GM18873 (cell line): ENCODE data around the gene PCDHGA6.
A peak's percentile ranks its signal among the peaks of the same experiment; 100 is the strongest.
"Not testable (repeated sequence)": the region's sequence is repeated elsewhere in the genome, so short reads cannot be mapped to it uniquely, and the experiment has no call there.

Experiments used
- ATAC-seq: cut with Tn5 transposase; IDR thresholded peaks from one replicate; pipeline ENCODE4 v1.9.1; 2021; ENCODE audit warnings: mild to moderate bottlenecking, moderate library complexity, moderate number of reproducible peaks; ENCODE audit not compliant: unreplicated experiment, low FRiP score

Gene PCDHGA6

DNA sequence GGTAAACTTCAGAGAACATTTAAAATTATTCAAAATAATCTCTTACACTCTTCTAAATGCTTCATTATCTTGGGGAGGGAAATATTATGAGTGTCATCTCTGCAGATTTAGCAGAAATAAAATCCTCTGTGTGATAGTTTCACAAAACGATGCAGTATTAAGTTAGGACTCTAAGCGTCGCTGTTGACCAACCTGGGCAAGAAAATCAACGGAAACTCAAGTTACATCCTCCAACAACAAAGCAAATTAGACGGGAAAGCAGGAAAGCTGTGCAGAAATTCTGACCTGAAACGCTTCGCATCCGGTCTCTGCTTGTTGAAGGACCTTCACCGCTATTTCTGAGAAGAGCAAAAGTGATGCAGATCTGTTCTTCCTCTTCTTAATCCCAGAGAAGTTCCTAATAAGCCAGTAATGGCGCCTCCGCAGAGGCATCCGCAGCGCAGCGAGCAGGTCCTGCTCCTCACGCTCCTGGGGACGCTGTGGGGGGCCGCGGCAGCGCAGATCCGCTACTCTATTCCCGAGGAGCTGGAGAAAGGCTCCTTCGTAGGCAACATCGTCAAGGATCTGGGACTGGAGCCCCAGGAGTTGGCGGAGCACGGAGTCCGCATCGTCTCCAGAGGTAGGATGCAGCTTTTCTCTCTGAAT, at the start of gene PCDHGA6:
Gene PCDHGA6, plus strand, starts transcription at position 219 of the 645 bp plus-strand sequence. Its CDS starts 193 bp downstream, at position 412.
- ATAC-seq: no peak

DNA sequence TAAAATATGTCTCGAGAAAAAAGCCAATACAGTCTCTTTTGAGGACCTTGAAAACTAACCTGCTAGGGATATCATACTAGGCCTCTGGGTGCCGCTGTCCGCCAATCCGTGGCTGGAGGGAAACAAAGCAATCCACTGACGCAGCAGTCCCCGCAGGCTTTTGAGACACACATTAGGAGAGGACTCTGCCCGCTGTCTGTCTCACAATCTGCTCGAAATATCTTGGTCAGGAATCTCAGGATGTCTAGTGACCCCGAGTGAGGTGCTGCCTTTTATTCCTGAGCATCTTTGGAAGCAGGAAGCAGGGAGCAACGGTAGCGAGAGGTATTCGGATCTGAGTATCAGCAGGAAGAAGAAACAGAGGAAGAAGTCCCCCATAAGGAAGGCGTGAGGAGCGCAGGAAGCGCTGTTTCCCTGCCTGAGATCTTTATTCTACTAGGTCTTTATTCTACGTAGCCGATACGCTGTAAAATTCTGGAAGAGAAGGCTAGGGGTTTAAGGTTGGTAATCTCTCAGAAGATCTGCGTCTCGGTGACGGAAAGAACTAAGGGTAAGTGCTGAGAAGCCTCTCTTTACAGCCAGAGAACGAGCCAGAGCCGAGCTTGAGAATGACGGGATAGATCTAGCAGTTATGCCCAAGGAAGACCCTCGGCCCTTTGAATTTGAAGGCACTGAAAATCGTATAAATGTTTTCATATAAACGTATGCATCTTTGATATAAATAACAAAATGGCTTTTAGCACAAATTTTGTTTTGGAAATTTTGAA, 47.4 kb upstream of the PCDHGA6 start:
- ATAC-seq: peak; percentile 92

DNA sequence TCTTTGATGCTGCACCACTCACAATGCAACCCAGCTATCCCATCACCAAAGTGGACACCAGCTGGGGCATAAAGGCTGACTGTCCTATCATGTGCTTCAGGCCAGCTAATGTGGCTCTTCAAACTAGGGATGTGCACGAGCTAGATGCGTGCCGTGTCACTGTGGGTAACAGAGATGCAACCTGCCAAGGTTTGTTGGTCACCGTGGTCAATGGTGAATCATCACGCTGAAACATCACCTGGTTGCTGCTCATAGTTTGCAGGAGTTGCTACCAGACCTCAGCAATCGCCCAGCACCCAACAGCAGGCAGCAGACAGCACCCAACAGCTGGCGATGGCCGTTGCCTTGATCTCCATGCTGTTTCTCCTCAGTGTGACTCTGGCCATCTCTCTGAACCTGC, 45.5 kb upstream of the PCDHGA6 start:
- ATAC-seq: no peak

DNA sequence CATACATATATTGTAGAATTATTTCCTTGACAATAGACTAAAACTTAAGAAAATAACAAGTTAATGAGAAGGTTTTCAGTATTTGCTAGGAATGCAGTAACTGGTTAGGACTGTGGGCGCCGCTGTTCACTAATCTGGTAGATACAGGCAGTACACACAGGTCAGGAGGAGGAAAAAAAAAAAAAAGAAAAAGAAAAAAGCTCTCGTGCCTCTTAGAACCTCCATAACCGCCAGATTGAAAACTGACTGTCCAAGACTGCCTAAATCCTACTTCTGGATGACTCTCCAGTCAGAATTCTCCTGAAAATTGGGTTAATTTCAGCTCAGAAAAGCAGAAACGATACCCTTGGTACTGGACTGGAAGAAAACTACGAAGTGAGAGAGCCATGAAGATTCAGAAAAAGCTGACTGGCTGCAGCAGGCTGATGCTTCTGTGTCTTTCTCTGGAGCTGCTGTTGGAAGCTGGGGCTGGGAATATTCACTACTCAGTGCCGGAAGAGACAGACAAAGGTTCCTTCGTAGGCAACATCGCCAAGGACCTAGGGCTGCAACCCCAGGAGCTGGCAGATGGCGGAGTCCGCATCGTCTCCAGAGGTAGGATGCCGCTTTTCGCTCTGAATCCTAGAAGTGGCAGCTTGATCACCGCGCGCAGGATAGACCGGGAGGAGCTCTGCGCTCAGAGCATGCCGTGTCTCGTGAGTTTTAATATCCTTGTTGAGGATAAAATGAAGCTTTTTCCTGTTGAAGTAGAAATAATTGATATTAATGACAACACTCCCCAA, 43.2 kb upstream of the PCDHGA6 start, which contains the start of gene PCDHGA1:
Gene PCDHGA1, plus strand, starts transcription at position 216 of the 782 bp plus-strand sequence.
- ATAC-seq: no peak

DNA sequence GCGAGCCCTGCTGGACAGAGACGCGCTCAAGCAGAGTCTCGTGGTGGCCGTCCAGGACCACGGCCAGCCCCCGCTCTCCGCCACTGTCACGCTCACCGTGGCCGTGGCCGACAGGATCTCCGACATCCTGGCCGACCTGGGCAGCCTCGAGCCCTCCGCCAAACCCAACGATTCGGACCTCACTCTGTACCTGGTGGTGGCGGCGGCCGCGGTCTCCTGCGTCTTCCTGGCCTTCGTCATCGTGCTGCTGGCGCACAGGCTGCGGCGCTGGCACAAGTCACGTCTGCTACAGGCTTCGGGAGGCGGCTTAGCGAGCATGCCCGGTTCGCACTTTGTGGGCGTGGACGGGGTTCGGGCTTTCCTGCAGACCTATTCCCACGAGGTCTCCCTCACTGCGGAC, 41.1 kb upstream of the PCDHGA6 start:
- not testable (repeated sequence) for ATAC-seq

DNA sequence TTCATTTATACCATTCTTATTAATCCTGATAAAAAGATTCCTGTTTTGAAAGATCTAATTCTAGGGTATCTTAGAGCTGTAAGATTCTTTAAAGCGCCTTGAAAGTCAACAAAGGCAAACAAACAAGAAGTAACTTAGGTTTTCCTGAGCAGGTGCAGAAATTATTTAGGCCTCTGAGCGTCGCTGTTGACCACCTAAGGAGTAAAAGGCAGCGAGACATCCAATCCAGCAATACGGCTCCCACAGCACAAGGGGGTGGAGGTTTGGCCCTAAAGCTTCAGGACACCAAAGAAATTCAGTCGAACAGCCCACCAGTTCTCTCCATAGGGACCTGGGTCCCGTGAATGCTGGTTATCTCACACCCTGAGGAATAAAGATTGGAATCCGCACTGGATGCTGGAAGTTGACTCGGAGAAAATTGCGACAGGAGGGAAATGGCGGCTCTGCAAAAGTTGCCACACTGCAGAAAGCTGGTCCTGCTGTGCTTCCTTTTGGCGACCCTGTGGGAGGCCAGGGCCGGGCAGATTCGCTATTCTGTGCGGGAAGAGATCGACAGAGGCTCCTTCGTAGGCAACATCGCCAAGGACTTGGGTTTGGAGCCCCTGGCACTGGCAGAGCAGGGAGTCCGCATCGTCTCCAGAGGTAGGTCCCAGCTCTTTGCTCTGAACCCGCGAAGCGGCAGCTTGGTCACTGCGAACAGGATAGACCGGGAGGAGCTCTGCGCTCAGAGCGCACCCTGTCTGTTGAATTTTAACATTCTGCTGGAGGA, 35.0 kb upstream of the PCDHGA6 start, which contains the start of gene PCDHGA2:
Gene PCDHGA2, plus strand, starts transcription at position 223 of the 769 bp plus-strand sequence.
- ATAC-seq: no peak

DNA sequence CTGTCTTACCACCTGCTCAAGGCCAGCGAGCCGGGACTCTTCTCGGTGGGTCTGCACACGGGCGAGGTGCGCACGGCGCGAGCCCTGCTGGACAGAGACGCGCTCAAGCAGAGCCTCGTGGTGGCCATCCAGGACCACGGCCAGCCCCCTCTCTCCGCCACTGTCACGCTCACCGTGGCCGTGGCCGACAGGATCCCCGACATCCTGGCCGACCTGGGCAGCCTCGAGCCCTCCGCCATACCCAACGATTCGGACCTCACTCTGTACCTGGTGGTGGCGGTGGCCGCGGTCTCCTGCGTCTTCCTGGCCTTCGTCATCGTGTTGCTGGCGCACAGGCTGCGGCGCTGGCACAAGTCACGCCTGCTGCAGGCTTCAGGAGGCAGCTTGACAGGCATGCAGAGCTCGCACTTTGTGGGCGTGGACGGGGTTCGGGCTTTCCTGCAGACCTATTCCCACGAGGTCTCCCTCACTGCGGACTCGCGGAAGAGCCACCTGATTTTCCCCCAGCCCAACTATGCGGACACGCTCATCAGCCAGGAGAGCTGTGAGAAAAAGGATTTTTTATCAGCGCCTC, 32.8 kb upstream of the PCDHGA6 start:
- not testable (repeated sequence) for ATAC-seq

DNA sequence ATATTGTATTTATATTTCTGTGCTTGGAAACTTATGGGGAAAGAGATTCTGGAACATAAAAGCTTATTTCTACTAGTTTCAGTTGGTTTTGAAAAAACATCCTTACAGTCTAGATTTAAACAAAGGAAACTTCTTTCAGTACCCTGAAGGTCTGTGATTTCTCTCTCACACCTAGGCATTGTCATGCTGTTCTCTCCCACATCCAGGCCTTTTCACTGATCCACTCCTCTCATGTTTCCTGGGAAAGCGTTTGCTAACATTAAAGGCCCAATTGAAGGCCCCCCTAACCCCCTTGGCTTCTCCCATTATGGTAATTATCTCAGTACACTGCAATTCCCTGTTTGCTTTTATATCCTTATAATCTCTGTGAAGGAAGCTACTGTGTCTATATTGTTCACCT, 30.9 kb upstream of the PCDHGA6 start:
- no peak for ATAC-seq

DNA sequence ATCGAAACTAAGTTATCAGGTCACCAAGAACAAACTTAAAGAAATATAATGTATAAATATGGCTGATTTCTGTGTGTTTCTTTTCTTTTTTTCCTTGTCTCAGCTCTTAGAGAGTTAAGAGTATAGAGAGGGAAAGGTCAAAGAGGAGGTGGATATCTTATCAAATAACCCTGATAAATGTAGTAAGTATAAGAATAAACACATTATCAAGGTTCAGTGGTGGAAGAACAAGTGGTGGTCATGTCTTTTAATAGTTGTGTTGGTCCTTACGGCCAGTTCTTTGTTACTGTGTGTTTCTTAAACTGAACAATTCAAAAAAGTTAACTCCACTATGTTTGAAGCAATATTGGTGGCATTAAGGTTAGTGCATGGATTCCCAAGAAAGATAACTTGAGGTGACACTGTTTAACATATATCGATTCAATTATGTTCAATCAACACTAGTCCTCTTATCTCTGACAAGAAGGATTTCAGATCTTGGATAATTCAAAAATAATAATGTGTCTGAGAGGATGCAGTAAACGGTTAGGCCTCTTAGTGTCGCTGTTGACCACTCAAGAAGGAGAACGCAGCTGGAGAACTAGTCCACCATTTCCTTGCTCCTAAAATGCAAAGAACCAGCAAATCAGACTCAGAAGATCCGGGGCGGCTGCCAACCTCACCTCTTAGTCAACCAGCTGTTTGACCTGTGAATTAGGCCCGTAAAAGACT, 30.3 kb upstream of the PCDHGA6 start, which contains the start of gene PCDHGA3:
Gene PCDHGA3, plus strand, starts transcription at position 588 of the 711 bp plus-strand sequence. CDS start 205 bp downstream, outside the sequence.
- ATAC-seq: no peak

DNA sequence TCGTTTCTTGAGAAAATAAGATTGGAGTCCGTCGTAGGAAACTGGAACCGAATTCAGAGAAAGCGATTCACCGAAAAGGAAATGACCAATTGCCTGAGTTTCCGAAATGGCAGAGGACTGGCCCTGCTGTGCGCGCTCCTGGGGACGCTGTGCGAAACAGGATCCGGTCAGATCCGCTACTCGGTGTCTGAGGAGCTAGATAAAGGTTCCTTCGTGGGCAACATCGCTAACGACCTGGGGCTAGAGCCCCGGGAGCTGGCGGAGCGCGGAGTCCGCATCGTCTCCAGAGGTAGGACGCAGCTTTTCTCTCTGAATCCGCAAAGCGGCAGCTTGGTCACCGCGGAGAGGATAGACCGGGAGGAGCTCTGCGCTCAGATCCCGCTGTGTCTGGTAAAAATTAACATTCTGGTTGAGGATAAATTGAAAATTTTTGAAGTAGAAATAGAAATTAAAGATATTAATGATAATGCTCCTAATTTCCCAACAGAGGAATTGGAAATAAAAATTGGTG, 29.7 kb upstream of the PCDHGA6 start:
- no peak for ATAC-seq

DNA sequence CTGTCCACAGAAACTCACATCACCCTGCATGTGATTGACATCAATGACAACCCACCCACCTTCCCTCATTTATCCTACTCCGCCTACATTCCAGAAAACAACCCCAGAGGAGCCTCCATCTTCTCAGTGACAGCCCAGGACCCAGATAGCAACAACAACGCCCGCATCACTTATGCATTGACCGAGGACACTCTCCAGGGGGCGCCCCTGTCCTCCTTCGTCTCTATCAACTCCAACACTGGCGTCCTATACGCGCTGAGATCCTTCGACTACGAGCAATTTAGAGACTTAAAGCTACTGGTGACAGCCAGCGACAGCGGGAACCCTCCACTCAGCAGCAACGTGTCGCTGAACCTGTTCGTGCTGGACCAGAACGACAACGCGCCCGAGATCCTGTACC, 28.4 kb upstream of the PCDHGA6 start:
- ATAC-seq: no peak

DNA sequence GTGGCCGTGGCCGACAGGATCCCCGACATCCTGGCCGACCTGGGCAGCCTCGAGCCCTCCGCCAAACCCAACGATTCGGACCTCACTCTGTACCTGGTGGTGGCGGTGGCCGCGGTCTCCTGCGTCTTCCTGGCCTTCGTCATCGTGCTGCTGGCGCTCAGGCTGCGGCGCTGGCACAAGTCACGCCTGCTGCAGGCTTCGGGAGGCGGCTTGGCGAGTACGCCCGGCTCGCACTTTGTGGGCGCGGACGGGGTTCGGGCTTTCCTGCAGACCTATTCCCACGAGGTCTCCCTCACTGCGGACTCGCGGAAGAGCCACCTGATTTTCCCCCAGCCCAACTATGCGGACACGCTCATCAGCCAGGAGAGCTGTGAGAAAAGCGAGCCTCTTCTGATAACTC, 27.7 kb upstream of the PCDHGA6 start:
- ATAC-seq: not testable (repeated sequence)

DNA sequence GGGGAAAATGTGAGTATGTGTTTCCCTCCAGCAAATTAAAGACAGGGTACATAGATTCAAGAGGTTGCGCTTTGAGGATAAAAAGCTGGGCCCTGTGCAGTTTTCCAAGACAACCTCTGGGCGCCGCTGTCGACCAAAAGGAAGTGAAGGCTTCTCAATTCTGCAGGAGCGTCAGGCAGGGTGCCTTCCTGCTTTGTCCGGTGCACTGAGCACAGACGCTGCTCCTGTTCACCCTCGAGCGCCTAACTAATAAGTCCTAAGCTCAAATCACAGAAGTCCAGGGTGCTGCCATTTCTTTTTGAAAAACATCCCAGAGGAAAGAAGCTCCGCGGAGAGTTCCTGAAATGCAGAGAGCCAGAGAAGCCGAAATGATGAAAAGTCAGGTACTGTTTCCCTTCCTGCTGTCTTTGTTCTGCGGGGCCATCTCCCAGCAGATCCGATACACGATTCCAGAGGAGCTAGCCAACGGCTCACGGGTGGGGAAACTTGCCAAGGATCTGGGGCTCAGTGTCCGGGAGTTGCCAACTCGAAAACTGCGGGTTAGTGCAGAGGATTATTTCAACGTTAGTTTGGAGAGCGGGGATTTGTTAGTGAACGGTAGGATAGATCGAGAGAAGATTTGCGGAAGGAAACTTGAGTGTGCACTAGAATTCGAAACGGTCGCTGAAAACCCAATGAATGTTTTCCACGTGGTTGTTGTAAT, 23.6 kb upstream of the PCDHGA6 start, which contains the start of gene PCDHGB1:
Gene PCDHGB1, plus strand, starts transcription at position 183 of the 703 bp plus-strand sequence. Its CDS starts 162 bp downstream, at position 345.
- no peak for ATAC-seq

DNA sequence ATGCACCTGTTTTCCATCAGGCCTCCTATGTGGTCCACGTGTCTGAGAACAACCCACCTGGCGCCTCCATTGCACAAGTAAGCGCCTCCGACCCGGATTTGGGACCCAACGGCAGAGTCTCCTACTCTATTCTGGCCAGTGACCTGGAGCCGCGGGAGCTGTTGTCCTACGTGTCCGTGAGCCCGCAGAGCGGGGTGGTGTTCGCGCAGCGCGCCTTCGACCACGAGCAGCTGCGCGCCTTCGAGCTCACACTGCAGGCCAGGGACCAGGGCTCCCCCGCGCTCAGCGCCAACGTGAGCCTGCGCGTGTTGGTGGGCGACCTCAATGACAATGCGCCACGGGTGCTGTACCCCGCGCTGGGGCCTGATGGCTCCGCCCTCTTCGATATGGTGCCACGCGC, 22.1 kb upstream of the PCDHGA6 start:
- ATAC-seq: no peak

DNA sequence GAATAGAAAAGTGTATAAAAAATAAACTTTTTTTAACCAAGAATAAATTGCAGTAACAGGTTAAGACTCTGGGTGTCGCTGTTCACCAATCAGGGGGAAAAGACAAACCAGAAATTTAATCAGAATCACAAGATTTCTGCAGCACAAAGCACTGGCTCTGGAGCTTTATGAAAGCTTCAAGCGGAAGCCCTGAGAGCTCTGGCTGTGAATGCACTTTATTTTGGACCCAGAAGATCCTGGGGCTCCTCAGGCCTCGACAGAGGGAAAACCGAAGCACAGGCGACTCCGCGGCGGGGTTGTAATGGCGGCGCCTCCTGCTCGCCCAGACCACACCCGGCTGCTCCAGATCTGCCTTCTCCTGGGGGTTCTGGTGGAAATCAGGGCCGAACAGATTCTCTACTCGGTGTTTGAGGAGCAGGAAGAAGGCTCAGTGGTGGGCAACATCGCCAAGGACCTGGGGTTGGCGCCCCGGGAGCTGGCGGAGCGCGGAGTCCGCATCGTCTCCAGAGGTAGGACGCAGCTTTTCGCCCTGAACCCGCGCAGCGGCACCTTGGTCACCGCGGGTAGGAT, 18.7 kb upstream of the PCDHGA6 start, which contains the start of gene PCDHGA4:
Gene PCDHGA4, plus strand, starts transcription at position 122 of the 570 bp plus-strand sequence. Its CDS starts 87 bp downstream, at position 209.
- ATAC-seq: no peak

DNA sequence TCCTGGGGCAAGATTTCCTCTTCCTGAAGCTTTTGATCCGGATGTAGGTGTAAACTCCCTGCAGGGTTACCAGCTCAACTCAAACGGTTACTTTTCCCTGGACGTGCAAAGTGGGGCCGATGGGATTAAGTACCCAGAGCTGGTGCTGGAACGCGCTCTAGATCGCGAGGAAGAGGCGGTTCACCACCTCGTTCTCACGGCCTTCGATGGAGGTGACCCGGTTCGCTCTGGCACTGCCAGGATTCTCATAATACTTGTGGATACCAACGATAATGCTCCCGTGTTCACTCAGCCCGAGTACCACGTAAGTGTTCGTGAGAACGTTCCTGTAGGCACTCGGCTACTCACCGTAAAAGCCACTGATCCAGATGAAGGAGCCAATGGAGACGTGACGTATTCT, 18.1 kb upstream of the PCDHGA6 start:
- ATAC-seq: no peak

DNA sequence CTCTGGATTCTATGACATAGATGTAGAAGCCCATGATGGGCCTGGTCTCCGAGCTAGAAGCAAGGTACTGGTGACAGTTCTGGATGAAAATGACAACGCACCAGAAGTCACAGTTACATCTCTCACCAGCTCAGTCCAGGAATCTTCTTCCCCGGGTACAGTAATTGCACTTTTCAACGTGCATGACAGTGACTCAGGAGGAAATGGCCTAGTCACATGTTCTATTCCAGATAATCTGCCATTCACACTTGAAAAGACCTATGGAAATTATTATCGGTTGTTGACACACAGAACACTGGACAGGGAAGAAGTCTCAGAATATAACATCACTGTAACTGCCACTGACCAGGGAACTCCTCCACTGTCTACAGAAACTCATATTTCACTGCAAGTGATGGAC, 17.6 kb upstream of the PCDHGA6 start:
- no peak for ATAC-seq

DNA sequence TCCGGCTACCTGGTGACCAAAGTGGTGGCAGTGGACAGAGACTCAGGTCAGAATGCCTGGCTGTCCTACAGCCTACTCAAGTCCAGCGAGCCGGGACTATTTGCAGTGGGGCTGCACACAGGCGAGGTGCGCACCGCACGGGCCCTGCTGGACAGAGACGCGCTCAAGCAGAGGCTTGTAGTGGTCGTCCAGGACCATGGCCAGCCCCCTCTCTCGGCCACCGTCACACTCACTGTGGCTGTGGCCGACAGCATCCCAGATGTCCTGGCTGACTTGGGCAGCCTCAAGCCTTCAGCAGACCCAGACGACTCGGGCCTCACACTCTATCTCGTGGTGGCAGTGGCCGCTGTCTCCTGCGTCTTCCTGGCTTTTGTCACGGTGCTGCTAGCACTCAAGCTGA, 16.7 kb upstream of the PCDHGA6 start:
- no peak for ATAC-seq
